HG03175 (cell line): Measurements from ENCODE around the gene RBM19.
"Not testable (repeated sequence)": the region's sequence is repeated elsewhere in the genome, so short reads cannot be mapped to it uniquely, and the experiment has no call there.

ENCODE experiments used
- ATAC-seq: cut with Tn5 transposase; IDR thresholded peaks from one replicate; pipeline ENCODE4 v1.9.1; 2021; ENCODE audit warnings: mild to moderate bottlenecking, moderate library complexity; ENCODE audit not compliant: unreplicated experiment

The RBM19 gene

DNA sequence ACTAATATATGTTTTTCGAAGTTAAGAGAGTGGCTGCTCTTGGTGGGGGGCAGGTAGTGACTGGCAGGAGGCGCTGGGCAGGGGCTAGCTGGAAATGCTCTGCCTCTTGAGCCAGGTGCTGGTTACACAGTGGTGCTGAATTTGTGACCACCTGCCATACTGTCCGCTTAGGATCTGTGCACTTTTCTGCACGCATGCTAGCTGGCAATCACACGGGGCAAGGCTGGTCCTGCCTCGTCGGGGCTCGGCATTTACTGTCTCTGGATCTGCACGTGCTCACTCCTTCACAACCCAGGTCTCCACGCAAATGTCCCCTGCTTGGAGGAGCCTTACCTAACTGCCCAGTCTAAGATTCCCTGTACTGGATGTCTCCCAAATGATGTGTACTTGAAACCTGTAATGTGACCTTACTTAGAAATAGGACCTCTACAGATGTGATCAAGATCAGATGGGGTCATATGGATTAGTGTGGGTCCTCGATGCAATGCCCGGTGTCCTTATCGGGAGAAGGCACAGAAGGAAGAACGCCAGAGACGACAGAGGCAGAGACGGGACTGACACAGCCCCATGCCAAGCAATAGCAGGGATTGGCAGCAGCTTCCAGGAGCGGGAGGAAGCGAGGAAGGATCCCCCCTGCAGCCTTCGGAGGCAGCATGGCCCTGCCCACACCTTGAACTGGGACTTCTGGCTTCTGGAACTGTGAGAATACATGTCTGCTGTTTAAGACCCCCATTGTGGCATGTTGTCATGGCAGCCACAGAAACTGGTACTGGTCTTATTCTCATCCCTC lies 59.5 kb downstream of the RBM19 start:
- ATAC-seq: no peak

DNA sequence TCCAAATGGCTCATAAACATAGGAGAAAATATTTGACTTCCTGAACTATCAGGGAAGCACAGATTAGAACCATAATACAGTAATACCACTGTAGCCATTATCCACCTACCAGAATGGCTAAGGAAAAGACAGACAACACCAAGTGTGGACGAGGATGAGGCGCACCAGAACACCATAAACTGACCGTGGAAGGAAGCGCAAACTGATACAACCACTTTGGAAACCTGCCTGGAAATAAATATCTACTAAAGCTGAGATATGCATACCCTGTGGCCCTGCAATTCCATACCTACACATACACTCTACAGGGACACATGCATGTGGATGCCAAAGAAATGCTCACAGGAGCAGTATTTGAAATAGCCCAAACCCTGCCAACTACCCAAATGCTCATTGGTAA lies 60.3 kb downstream of the RBM19 start:
- no peak for ATAC-seq

DNA sequence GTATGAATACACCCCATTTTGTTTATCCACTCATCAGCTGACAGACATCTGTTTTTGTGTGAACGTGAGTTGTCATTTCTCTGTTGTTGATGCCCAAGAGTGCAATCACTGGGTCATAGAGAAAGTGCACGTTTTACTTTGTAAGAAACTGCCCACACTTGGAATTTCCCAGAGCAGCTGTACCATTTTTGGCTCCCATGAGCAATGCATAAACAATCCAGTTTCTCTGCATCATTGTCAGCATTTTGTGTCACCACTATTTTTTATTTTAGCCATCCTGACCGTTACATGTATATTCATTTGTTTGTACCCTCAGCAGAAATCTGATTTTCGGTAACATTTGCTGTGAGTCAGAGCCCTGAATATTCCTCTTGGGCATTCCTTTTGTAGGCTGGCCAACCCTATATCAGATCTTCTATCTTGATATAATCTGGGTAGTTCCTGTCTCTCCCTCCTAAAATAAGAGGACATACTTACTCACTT lies 62.7 kb downstream of the RBM19 start:
- ATAC-seq: no peak

DNA sequence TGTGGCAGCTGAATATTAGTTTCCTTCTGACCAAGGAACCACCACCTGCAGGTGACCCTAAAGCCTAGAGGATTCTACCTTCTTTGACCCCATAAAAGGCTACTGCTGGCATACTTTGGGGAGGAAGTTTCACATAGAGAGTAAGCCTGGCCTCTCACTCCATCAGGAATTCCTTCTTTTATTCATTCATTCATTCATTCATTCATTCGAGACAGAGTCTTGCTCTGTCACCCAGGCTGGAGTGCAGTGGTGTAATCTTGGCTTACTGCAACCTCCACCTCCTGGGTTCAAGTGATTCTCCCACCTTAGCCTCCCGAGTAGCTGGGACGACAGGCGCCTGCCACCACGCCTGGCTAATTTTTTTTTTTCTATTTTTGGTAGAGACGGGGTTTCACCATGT lies 64.8 kb downstream of the RBM19 start:
- not testable (repeated sequence) for ATAC-seq

DNA sequence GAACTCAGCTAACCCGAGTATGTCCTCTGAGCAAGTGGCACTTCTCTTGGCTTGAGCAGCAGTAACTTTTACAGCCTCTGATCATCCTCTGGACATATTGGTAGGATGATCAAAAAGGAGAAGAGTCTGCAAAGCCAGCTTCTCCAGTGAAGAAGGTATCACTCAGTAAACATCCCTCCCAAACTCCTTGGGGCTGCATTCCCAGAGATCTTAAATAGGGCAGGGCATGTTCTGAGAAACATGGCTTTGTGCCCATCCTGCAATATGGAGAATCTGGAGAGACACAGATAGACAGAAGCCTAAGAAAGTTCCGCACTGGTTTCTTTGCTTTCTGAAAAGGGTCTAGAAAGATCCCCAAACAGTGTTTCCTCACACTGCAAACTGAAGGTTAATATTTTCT lies 65.4 kb downstream of the RBM19 start:
- no peak for ATAC-seq

DNA sequence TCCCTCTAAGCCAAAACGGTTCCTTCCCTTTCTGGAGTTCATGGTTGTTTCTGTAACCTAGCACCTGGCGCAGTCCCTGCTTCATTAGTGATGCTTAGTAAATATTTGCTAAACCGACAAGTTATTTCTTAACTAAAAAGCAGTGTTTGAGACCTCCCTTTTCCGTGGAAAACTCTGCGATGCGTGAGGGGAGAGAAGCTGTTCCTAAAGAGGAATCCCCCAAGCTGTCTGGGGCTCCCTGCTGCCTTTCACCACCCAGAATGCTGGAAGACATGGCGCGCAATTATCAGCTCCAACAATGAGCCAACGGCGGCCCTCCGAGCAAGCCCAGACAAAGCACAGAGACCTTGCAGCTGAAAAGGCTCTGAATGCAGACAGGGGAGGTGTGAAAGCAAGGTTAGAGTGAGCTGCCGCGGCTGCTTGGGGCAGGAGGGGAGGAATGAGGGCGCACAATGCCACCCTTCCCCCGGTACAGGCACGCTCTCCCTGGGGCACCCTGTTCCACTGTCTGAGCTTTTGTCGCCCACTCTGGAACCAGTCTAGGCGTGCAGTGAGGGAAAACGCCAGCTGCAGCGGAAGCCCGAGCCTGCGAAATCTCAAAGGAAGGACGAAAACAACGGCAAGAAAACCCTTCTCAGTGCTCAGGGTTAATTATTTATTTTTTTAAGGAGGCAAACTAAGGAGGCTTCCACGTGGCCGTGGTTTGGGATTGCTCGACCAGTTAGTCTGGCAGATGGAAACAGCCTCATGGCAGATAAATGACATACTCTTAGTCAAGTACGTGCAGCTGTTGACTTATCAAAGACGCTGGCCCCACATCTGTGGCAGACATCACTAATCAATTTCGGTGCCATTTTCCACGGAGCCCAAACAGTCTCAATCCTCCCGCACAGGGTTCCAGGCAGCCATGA lies 66.3 kb downstream of the RBM19 start:
- no peak for ATAC-seq

DNA sequence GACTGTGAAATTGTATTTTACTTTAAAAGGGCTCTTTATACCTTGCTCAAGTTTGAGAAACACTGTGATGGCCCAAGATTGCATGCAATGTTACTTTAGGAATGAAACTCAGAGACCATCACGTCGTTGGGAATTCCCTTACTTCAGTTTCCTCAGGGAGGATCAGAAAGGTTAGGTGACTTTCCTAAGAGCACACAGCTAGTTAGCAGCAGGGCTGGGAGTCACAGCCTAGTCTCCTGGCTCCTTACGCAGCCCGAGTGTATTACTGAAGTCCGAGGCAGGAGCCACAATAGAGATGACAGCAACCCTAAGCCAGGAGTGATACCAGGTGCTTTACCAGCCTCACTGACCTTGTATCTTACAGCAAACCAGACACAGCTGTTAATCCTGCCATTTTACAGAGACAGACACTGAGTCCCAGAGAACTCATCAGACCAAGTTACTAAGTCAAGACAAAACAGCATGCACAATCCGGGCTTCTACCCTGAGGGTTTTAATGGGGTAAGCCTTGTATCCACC lies 67.0 kb downstream of the RBM19 start:
- no peak for ATAC-seq

DNA sequence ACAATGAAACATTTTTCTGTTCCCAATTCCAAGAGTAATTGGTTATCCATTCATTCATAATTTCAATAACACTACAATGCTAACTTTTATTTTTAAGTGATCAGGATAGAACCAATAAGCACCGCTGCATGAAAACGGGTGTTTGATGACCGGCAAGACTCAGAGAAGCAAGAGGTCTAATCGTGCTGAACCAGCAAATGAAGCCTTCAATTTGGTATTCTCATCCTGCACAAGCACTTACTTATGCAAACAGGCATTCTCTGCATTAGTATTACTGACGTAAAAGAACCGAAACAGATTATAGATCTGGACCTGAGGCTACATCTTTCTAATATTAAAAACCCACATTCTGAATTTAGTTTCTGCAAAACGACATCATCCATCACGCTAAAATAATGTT lies 67.7 kb downstream of the RBM19 start:
- ATAC-seq: no peak

DNA sequence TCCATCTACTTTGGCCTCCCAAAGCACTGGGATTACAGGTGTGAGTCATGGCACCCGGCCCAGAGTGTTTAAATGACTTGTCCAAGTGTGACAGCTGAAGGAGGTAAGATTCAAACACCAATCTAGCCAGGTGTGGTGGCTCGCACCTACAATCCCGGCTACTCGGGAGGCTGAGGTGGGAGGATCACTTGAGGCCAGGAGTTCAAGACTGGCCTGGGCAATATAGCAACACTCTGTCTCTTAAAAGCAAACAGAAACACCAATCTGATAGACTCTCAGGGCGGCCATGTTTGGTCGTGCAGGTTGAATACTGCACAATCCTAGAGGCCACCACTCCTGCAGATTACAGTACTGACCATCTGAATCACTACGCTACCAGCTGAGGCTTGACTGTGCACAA lies 68.7 kb downstream of the RBM19 start:
- no peak for ATAC-seq

DNA sequence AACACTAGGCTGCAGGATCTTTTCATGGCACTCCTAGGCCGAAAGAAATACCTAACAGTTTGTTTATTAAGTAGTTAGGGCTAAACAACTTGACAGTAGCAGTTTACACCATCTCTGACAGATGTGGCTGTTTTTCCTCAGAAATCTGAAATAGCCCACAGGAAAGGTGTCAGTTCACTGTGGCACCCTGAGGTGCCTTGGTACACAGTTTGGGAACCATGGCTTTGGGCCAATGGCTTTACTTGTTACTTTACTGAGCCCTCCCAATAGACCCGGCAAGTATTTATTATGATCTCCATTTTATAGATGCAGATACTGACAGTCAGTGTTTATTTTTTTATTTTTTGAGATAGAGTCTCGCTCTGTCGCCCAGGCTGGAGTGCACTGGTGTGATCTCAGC lies 69.3 kb downstream of the RBM19 start:
- ATAC-seq: no peak

DNA sequence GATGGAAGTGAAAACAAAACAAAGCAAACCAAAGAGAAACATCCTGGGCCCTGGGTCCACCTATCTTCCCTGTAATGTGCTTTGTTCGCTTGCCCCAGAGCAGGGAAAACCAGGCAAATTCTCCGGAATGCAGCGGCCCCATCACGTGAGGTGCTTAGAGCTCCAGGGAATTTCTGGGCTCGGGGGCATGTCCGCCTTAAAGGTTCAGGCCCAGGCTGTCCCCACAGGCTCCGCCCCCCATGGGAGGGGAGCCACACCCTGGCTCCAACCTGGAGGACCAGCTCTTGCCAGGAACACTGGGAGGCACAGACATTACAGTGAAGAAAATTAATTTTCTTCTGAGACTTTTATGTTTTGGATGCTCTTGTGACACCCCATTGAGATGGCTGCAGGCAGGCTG lies 69.9 kb downstream of the RBM19 start:
- ATAC-seq: no peak

DNA sequence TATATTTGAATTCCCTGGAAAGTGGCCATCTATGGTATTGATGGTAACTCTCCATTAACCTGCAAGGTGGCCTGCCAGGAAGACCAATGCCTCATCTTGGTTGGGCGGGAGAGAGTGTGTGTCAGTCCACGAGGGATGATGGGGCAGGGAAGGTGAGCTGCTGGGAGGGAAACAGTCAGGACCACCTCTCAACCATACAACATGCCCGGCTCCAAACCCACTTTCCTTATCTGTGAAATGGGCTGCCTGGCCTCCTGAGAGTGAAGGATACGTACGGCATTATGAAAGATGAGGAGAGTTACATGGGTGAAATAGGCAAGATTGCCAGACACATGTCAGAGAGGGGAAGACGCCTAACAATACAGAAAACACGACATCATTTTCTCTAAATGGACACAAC lies 70.9 kb downstream of the RBM19 start:
- ATAC-seq: no peak

DNA sequence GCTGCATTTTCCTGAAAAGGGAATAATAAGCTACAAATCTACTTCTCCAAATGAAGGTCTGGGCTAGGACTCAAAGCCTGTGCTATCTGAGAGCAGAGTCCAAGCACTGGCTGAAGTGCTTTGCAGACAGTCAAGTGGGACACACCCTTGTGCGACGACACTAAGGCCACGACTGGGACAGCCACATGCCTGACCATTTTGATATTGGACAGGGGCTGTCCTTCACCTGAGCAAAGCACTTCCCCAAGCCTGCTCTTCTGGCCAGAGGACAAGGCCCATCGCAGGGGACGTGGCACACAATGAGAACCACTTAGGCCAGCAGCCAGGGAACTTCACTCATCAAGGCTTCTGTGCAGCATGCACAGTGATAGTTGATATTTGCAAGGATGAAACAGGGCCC lies 71.4 kb downstream of the RBM19 start:
- ATAC-seq: no peak

DNA sequence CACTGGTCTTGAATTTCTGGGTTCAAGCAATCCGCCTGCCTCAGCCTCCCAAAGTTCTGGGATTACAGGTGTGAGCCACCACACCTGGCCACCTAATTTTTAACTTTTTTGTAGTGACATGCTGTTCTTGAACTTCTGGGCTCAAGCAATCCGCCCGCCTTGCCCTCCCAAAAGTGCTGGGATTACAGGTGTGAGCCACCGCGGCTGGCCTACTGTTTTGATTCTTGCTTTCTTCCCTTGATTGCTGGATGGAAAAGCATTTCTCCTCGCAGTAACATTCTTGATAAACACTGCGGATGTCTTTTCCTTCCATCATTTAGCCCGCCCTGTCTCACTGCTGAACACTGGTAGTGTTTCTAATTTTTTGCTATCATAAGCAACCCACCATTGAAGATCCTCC lies 72.9 kb downstream of the RBM19 start:
- no peak for ATAC-seq

DNA sequence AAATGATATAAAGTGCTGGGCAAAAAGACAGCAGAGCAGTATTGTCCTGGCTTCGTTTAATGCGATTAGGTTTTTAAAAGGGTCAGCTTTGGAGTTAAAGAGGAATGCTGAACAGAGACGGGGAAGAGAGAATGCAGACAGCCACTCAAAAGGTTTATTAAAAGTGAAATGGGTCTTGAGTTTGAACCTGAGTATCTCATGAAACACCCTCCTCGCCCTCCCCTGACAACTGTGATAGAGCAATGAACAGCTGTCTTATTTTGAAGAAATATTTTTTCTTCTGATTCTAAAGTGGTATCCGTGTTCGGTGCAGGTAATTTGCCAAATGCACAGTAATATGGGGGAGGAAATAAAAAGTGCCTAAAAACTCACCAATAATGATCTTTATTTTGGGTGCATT lies 73.6 kb downstream of the RBM19 start:
- no peak for ATAC-seq

DNA sequence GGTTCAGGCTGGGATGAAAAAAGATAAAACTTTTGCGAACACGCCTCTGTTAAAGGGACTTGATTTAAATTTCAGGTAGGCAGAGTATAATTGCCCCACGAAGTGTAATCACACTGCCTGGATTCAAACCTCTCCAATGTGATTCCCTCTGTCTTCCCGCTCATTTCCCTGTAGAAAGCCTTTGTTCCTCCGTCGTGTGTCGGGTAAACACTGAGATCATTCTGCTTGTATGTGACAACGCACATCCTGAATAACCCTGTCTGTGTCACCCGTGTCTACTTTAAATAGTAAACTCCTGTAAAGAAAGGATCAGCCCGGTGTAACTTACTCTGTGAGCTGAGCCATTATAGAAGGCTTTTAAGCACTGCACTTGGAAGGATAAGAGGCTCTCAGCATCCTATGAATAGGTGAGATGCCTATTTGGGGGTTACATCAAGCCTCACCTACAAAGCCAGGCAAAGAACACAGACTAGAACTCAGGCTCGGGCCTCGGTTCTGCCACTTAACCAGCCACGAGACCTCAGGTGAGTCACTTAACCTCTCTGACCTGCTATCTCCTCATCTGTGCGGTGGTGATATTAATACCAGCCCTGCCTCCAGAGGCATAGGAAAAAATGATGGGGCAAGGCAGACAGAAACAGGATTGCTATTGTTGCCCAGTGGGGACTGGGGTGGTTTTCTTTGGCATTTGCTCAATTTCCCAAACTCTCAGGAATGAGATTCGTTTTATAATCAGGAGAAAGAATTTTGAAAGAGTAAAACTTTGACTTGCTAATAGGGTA lies 74.2 kb downstream of the RBM19 start:
- no peak for ATAC-seq

DNA sequence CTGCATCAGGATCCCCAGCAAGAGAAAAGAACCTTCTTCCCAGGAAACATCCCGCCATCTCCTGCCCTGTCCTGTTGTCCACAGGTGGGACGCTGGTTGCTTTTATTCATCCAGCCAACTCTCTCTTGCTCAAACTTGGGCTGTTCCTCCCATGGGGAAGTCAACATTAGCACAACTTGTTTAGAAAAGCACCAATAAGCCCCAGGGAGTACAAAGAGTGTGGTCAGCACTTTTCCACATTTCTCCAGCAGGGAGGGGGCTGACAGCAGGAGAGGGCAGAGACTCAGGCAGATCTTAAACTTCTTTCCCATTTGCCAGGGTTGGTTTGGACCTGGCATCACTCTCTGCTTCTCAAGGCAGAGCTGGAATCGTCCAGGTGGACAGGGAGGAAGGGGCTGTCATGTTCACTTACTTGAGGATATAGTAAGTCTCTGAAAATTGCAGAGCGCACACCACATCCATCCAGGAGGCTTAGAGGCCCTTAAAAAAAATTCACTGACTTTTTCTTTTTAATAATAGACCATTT lies 74.9 kb downstream of the RBM19 start:
- ATAC-seq: no peak

DNA sequence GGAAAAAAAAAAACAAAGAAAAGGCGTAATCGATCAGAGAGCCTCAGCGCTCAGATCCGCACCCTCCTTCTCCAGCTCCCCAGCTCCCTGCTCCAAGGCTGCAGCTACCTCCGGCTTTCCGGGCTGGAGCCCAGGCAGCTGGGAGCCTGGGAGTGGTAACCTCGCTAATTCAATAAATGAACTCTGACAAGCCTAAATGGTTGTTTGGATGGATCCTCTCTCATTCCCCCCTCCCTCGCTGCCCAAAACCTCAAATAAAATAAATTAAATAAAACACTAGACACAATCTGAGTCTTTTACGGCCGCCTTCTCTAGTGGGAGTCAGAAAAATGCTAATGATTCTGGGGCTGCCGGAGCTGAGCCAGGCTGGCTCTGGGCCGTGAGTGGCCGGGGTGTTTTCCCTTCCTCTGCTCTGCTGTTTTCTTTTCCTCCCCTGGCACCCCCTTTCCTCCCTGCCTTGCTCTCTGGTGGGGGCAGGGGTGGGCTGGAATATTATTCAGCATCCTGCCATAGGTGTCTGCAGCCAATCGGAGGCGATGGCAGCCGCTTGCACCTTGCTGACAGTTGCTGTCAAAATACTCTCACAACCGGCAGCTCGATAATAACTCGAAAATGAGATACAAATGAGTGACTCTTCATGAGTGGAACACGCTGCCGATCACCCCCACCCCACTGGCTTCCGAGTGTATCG lies 76.1 kb downstream of the RBM19 start:
- no peak for ATAC-seq

DNA sequence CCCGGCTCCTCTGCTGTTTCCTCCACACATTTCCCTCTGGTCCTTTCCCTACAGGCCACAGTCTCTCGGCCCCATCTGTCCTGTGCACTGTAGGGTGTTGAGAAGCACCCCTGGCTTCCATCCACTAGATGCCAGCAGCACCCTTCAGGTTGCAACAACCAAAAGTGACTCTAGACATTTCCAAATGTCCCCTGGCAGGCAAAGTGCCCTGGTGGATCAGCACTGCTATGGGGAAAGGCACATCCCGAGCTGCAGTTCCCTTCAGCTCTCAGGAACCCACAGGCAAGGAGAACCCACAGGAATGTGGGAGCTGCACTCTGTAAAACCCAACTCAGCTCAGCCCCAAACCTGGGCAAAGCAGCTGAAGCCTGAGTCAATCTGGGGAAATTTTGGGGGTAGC lies 77.0 kb downstream of the RBM19 start:
- no peak for ATAC-seq

DNA sequence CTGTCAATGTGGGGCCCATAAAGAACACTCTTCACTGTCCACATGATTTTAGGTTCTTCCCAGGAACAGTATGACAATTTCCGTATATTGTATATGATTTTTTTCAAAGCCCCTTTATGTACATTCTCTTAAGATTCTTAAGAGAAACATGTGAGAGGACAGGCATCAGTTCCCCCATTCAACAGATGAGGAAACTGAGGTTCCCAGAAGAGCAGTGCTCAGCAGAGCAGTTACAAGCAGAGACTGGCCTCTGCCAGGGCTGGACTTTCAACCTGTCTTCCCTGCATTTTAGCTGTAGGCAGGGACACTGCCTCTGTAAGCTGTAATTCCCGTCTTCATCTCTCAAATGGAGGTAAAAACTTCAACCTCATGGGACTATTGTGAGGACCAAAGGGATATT lies 77.7 kb downstream of the RBM19 start:
- ATAC-seq: no peak
